Measurements from ENCODE around the gene ZNF211.

- no peak for TF ChIP-seq POLR2AphosphoS5 (IDR thresholded peaks at IDR 0.05; ENCODE audit: insufficient read depth, low read depth, low read length)
- TF ChIP-seq MYC (IDR thresholded peaks at IDR 0.05; ENCODE audit: low read depth, low read length), result no peak
Measured at GRCh38 chr19:57643734-57644133, 10.8 kb downstream of the ZNF211 start.

All from endothelial cell of umbilical vein (primary cell).